ENCODE results near the gene FABP3. TPM values are rescaled to one million over a fixed set of nuclear protein-coding genes. Genes with fewer than 3 reads are reported as not detected.

Gene FABP3
- total and polyA plus RNA-seq, 2 of the 4 experiments (the other 2 are of a cell fraction): 4.8 to 8.6 TPM

DNA sequence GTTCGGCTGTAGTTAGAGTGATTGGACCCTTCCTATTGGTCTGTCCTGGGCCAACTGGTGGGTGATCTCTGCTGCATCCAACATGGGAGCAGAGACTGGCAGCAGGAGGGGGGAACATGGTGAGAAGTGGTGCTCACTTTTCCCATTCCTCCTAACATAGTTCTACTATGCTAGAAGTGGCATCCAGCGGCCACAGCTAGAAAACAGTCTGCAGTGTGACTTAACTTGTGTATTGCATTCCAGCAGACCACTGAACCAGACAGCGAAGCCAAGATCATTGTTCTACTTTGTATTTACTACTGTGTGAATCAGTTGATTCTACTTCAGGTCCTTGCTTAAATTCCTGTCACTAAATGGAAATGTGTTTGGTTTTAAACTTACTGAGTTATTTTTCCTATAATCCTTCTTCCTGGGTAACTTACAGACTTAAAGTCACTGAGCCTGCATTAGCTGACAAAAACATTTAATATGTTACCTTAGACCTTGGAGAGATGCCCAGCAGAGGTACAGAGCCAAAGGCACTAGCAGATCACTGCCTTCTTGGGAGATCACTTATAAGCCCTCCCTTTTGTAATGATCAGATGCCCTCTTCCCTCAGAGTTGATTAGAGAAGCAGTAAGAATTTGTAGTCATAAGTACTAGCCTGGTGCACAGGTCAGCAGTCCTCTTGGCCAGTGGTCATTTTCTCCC is 8.2 kb downstream of the FABP3 start:
- no peak for DNase-seq
- POLR2A ChIA-PET (ENCODE audit: unreplicated experiment): no interaction called here

More for the DNA sequence above, 8.2 kb downstream of the FABP3 start:
- H2AK5ac ChIP-seq (ENCODE audit: low read depth, low read length): no peak overlapping the region
- no peak overlapping the region for H3K9ac ChIP-seq (ENCODE audit: low read depth, low read length)
- peaks cover 18% of the 10 kb centered on the region for H3K36me3 ChIP-seq (ENCODE audit: control insufficient read depth, insufficient read depth, low read length)
- no peak overlapping the region for H4K91ac ChIP-seq (ENCODE audit: insufficient read depth, low read depth, low read length)
- CTCF ChIA-PET: no interaction called here
- no peak overlapping the region for H3K27ac ChIP-seq (ENCODE audit: insufficient read depth, low read length)
- BruUV-seq (replicated peaks): no TSS peak
- no peak overlapping the region for H3K4ac ChIP-seq (ENCODE audit: low read depth, low read length)
- H3K56ac ChIP-seq (ENCODE audit: extremely low read depth, insufficient read depth, low read length): no peak overlapping the region
- no peaks in the 10 kb centered on the region for H3K79me1 ChIP-seq (ENCODE audit: low read depth in 1 of 2, low read length in 2 of 2)
- no peak for ATAC-seq (ENCODE audit: low read depth)
- H3K9me3 ChIP-seq (ENCODE audit: control insufficient read depth, insufficient read depth, low read length): no peaks in the 10 kb centered on the region
- H3K9me1 ChIP-seq (ENCODE audit: insufficient read depth, low read length): no peaks in the 10 kb centered on the region; the same call in 1 of the 2 replicates
- H3K14ac ChIP-seq (replicated peaks; ENCODE audit: low read depth, low read length): no peak overlapping the region
- H2AK9ac ChIP-seq (replicated peaks; ENCODE audit: low read depth, low read length, poor library complexity): no peak overlapping the region
- H3K23ac ChIP-seq (ENCODE audit: low read depth, low read length): no peak overlapping the region
- no peak overlapping the region for H3K4me3 ChIP-seq (ENCODE audit: insufficient read depth, low read depth, low read length)
- no peak for TF ChIP-seq NFE2L2 (IDR thresholded peaks at IDR 0.05; ENCODE audit: low read depth, low read length)
- no peak for TF ChIP-seq MAFK (IDR thresholded peaks at IDR 0.05; ENCODE audit: low read depth, low read length)
- TF ChIP-seq RFX5 (IDR thresholded peaks at IDR 0.05; ENCODE audit: low read depth, low read length): no peak
- TF ChIP-seq RAD21 (IDR thresholded peaks at IDR 0.05; ENCODE audit: low read length): no peak
- TF ChIP-seq CEBPB (IDR thresholded peaks at IDR 0.05; ENCODE audit: low read depth, low read length): no peak
- no peak for TF ChIP-seq SMC3 (IDR thresholded peaks at IDR 0.05; ENCODE audit: low read depth, low read length)
- no peak for TF ChIP-seq MXI1 (IDR thresholded peaks at IDR 0.05; ENCODE audit: borderline replicate concordance, low read depth, low read length)
- no peak for TF ChIP-seq CHD1 (IDR thresholded peaks at IDR 0.05; ENCODE audit: low read depth, low read length)
- no peak for TF ChIP-seq USF2 (IDR thresholded peaks at IDR 0.05; ENCODE audit: low read depth, low read length)
- no peak for TF ChIP-seq MAZ (IDR thresholded peaks at IDR 0.05; ENCODE audit: borderline replicate concordance, low read depth, low read length)
- TF ChIP-seq, protein P1, sequence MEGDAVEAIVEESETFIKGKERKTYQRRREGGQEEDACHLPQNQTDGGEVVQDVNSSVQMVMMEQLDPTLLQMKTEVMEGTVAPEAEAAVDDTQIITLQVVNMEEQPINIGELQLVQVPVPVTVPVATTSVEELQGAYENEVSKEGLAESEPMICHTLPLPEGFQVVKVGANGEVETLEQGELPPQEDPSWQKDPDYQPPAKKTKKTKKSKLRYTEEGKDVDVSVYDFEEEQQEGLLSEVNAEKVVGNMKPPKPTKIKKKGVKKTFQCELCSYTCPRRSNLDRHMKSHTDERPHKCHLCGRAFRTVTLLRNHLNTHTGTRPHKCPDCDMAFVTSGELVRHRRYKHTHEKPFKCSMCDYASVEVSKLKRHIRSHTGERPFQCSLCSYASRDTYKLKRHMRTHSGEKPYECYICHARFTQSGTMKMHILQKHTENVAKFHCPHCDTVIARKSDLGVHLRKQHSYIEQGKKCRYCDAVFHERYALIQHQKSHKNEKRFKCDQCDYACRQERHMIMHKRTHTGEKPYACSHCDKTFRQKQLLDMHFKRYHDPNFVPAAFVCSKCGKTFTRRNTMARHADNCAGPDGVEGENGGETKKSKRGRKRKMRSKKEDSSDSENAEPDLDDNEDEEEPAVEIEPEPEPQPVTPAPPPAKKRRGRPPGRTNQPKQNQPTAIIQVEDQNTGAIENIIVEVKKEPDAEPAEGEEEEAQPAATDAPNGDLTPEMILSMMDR (conservative IDR thresholded peaks at IDR 0.05; ENCODE audit: low read depth, low read length): no peak
- TF ChIP-seq BHLHE40 (IDR thresholded peaks at IDR 0.05; ENCODE audit: low read depth, low read length): no peak
- H4K8ac ChIP-seq (ENCODE audit: low read depth in 2 of 2, low read length in 2 of 2): no peak overlapping the region
- in situ Hi-C loops (cut with MboI; ENCODE audit: low sequenced_read_pairs): no loop called here
- no peaks in the 10 kb centered on the region for H3K4me1 ChIP-seq (ENCODE audit: control insufficient read depth, insufficient read depth, low read length)
- no peak overlapping the region for H3K4me2 ChIP-seq (ENCODE audit: low read depth, low read length)
- no peak overlapping the region for H4K5ac ChIP-seq (ENCODE audit: low read depth, low read length)
- dilution Hi-C loops (cut with HindIII; ENCODE audit: low sequenced_read_pairs, unreplicated experiment): no loop called here
- no peaks in the 10 kb centered on the region for H3K27me3 ChIP-seq (ENCODE audit: control insufficient read depth, insufficient read depth, low read length)
- no peak overlapping the region for H2AFZ ChIP-seq (replicated peaks; ENCODE audit: low read length, poor library complexity)
- no peak overlapping the region for H2BK20ac ChIP-seq (ENCODE audit: low read depth, low read length)
- no peak overlapping the region for H2BK120ac ChIP-seq (ENCODE audit: low read depth, low read length)
- no peak overlapping the region for H2BK5ac ChIP-seq (ENCODE audit: low read depth, low read length, poor library complexity, severe bottlenecking)
- no peak overlapping the region for H3K18ac ChIP-seq (ENCODE audit: low read depth, low read length)
- H2BK15ac ChIP-seq (ENCODE audit: low read depth, low read length): no peak overlapping the region
- no CpG with 5 or more reads among the region's 3 CpGs for WGBS, 2 experiments (ENCODE audit: extremely low coverage in 2 of 2, insufficient read length in 1 of 2)
- intact Hi-C loops (cut with micrococcal nuclease): no loop called here
- H4K20me1 ChIP-seq (ENCODE audit: insufficient read depth, low read length): no peaks in the 10 kb centered on the region

Measured in IMR-90 (cell line).